HuH-7.5 (cell line): Measurements from ENCODE around the gene NOX4.
"Not testable (repeated sequence)": the region's sequence is repeated elsewhere in the genome, so short reads cannot be mapped to it uniquely, and the experiment has no call there.

ENCODE experiments used
- DNase-seq: peaks from one replicate; pipeline ENCODE4 v3.0.0; 2011; ENCODE audit warnings: low spot score

NOX4 gene

DNA sequence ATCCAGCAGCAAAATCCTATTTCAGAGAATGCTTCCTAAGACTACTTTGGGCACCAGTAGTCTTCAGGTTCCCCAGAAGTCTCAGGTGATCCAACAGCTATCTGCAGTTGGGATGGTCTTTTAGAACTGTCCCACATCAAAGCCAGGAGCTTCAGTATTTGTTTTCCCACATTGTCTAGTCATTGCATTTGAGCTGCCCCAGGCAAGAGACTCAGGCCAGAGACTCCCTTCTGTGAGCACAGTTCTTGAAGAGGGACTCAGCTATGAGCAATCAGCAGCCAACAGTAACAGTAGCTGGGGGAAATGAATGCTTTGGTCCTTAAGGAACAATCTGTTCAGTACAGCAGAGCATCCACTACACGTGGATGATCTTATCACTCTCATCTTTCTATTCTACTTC lies 188.1 kb downstream of the NOX4 start:
- DNase-seq, result not testable (repeated sequence)

DNA sequence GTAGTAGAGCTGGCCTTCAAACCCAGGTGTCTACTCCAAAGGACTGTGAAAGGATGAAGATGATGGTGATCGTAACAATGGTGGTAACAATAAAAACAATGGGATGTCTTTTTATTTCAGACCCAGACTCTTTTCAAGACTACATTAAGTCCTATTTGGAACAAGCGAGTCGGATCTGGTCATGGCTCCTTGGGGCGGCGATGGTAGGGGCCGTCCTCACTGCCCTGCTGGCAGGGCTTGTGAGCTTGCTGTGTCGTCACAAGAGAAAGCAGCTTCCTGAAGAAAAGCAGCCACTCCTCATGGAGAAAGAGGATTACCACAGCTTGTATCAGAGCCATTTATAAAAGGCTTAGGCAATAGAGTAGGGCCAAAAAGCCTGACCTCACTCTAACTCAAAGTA lies 196.2 kb downstream of the NOX4 start:
- DNase-seq, result not testable (repeated sequence)

DNA sequence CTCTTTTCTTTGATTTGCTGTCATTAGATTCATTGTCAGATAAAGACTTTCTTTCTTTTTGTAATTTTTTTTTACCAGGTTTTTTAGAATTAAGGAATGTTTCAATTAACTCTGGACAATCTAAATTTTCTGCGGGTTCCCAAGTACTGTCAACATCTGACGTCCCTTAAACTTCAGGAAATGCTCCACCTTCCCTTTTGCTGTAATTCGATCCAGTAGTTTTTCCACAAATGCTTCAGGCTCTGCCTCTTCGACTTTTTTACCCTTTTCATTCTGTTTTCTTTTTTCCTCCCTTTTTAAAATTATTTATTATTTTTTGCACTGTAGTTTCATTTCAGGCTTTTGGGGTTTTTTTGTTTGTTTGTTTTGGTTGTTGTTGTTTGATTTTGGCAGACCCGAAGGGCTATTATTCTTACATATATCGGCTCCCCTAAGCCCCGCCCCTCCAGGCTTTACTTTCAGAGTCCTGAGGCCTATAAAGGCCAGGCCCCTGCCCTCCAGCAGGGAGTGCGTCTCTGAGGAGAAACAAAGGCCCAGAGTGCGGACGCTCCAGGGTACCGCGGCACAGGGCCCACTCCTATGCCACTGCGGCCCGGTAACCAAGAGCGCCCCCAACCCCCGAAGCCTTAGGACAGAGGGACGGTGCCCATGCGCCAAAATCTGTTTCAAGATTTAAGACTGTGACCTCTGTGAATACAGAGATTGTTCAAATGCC lies 197.1 kb downstream of the NOX4 start:
- no peak for DNase-seq

GRCh38 chr11:89288004-89288403 lies 203.2 kb downstream of the NOX4 start:
- not testable (repeated sequence) for DNase-seq

GRCh38 chr11:89286601-89287000 lies 204.6 kb downstream of the NOX4 start:
- DNase-seq, result not testable (repeated sequence)

GRCh38 chr11:89281032-89281677 lies 210.0 kb downstream of the NOX4 start:
- DNase-seq, result not testable (repeated sequence)

GRCh38 chr11:89279176-89279575 lies 212.0 kb downstream of the NOX4 start:
- DNase-seq, result no peak

DNA sequence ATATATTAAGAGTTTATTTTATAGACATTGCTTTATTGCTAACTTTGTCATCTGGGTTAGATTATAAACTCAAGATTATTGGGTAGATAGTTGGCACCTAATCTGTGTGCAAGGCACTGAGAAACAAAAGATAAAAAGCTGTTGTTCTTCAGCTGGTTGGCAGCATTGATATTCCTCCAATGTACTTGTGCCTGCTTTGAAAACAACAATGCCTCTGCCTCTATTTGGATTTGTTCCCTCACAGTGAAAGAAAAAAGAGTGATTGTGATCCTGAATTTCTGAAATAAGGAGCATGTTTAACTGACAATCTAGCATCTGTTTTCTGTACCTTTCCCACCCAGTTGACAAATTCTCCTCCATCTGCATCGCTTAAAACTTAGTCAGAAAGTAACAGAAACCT lies 215.2 kb downstream of the NOX4 start:
- DNase-seq, result no peak
